GM19455 (cell line): ENCODE data around the gene DYRK3.
"Not testable (repeated sequence)": the region's sequence is repeated elsewhere in the genome, so short reads cannot be mapped to it uniquely, and the experiment has no call there.

ENCODE experiments used
- ATAC-seq: cut with Tn5 transposase; IDR thresholded peaks from one replicate; pipeline ENCODE4 v1.9.1; 2021; ENCODE audit not compliant: unreplicated experiment

DYRK3 gene

GRCh38 chr1:206635080-206635977, at the start of gene DYRK3:
TSS of gene DYRK3 (plus strand) at chr1:206635536. CDS start at chr1:206635704, 168 bp downstream.
- ATAC-seq = peak; percentile 93

GRCh38 chr1:206586501-206587445, 48.6 kb upstream of the DYRK3 start:
- no peak for ATAC-seq

- no peak for ATAC-seq
Observed at GRCh38 chr1:206587904-206588303, 47.4 kb upstream of the DYRK3 start.

GRCh38 chr1:206588492-206588891, 46.8 kb upstream of the DYRK3 start:
- ATAC-seq = no peak

GRCh38 chr1:206589206-206589605, 46.1 kb upstream of the DYRK3 start:
- no peak for ATAC-seq

- no peak for ATAC-seq
Observed at GRCh38 chr1:206590025-206590758, 45.1 kb upstream of the DYRK3 start.

GRCh38 chr1:206591226-206591625, 44.1 kb upstream of the DYRK3 start:
- ATAC-seq = no peak

- no peak for ATAC-seq
Observed at GRCh38 chr1:206591696-206592095, 43.6 kb upstream of the DYRK3 start.

- no peak for ATAC-seq
Observed at GRCh38 chr1:206593351-206593925, 41.9 kb upstream of the DYRK3 start.

GRCh38 chr1:206595581-206596318, 39.6 kb upstream of the DYRK3 start:
- ATAC-seq = no peak

- no peak for ATAC-seq
Observed at GRCh38 chr1:206596319-206596666, 39.0 kb upstream of the DYRK3 start.

GRCh38 chr1:206600527-206600926, 34.8 kb upstream of the DYRK3 start:
- no peak for ATAC-seq

- no peak for ATAC-seq
Observed at GRCh38 chr1:206604861-206605260, 30.5 kb upstream of the DYRK3 start.

GRCh38 chr1:206606867-206607266, 28.5 kb upstream of the DYRK3 start:
- ATAC-seq = no peak

- no peak for ATAC-seq
Observed at GRCh38 chr1:206608108-206608698, 27.1 kb upstream of the DYRK3 start.

GRCh38 chr1:206609229-206609991, 25.9 kb upstream of the DYRK3 start:
- ATAC-seq = no peak

- peak; percentile 91 for ATAC-seq
Observed at GRCh38 chr1:206612129-206612876, 23.0 kb upstream of the DYRK3 start, which contains the start of gene EIF2D. TSS of gene EIF2D (minus strand) at chr1:206612465. CDS start at chr1:206612342, 123 bp downstream.

GRCh38 chr1:206626396-206626795, 8.9 kb upstream of the DYRK3 start:
- ATAC-seq = not testable (repeated sequence)
